ENCODE data around the gene DCST2. TPM values are rescaled to one million over a fixed set of nuclear protein-coding genes. Genes with fewer than 3 reads are reported as not detected.

DCST2 gene
- total and polyA plus RNA-seq, 9 of the 15 experiments (the other 6 are each of a cell fraction or from before 2014, with no cell fraction given) = 0.09 to 0.49 (median 0.11) TPM; not detected in 3

DNA sequence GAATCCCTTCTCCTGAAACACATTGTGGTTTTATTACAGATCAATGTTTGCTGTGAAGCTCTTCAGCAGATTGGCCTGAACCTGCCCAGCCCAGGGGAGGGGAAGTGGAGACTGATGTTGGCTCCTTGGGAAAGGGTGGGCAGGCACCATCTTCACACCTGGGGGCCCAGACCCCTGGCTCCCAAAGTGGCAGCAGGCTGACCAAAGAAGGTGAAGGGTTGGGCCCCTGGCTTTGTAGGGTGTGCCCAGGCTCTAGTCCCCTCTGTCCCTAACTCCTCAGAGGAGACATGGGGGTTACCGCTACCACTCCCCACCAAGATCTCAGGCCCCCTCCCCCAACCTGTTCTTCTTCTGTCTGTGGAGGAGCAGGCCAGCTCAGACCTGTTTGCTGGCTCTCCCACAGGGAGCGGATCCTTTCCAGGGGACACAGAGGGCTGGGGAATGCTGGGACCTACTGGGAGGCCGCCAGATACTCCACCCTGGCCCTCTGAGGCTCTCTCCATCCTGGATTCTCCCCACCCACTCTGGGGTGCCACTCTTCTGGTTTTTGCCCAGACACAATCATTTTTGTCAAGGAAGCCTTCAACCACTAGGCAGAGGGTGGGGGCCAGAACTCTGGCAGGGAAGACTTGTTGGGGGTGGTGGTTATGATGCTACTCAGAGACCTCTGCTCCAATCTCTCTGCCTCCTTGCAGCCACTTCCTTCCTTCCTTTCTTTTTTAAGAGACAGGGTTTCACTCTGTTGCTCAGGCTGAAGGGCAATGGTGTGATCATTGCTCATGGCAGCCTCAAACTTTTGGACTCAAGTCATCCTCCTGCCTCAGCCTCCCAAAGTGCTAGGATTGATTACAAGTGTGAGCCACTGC lies 40.0 kb upstream of the DCST2 start:
- Histone ChIP-seq H3K4me3 (no peak overlapping the region), H3K4me1 (replicated peaks in 1 of 2; ENCODE audit: control insufficient read depth in 2 of 2, insufficient read depth in 2 of 2, low read length in 2 of 2) (peaks cover 42 to 51% of the 10 kb centered on the region in 2 experiments), H3K4me2 (ENCODE audit: insufficient read depth, low read length) (no peak overlapping the region), H3K9me3 (replicated peaks; ENCODE audit: control insufficient read depth, insufficient read depth, low read depth, low read length) (no peaks in the 10 kb centered on the region), H3K79me2 (ENCODE audit: control insufficient read depth, insufficient read depth, low read length) (no peaks in the 10 kb centered on the region), H3K36me3 (ENCODE audit: control insufficient read depth, insufficient read depth, low read length) (peaks cover 11% of the 10 kb centered on the region; the same call in 1 of the 3 replicates), H3K27me3 (ENCODE audit: control insufficient read depth in 2 of 2, insufficient read depth in 2 of 2, low read length in 2 of 2) (no peaks in the 10 kb centered on the region), H3K27ac (ENCODE audit: extremely low read depth, low read depth, low read length) (no peak overlapping the region), H3K9ac (ENCODE audit: insufficient read depth in 1 of 2, low read depth in 2 of 2, low read length in 2 of 2) (peak overlapping the region in 1 of 2 experiments; percentile 59; a peak in 1 of 4 replicates), H4K20me1 (replicated peaks; ENCODE audit: control insufficient read depth, insufficient read depth, low read length) (no peaks in the 10 kb centered on the region; the same call in 1 of the 2 replicates), H2AFZ (ENCODE audit: low read depth, low read length) (no peak overlapping the region), H3K9me1 (ENCODE audit: control insufficient read depth, insufficient read depth, low read length) (peaks cover 6% of the 10 kb centered on the region)
- ChIA-PET POLR2A (interaction anchor here (0.8 to 1.1 kb wide), 2 partner anchors 10 to 23 kb away, joined by 3 read pairs; partner anchors contain the start of gene EFNA4), CTCF (ENCODE audit: low intra/inter-chr PET ratio) (no interaction called here)
- ATAC-seq = no peak
- in situ Hi-C loops (cut with MboI) = no loop called here
- BruUV-seq (replicated peaks) = no TSS peak
- FAIRE-seq = no peak
- TF ChIP-seq ZNF785 (CRISPR knock-in tag; IDR thresholded peaks at IDR 0.05) (no peak), SPI1 (IDR thresholded peaks at IDR 0.05; ENCODE audit: borderline replicate concordance, low read depth, low read length) (0 out of 2 replicates have a peak, but pooled peaks have one; percentile 3)
- intact Hi-C loops (cut with micrococcal nuclease) = no loop called here
- no peak for DNase-seq (ENCODE audit: extremely low read depth in 1 of 4, low spot score in 3 of 4)
- WGBS (ENCODE audit: insufficient coverage, low coverage, missing lambda C conversion rate) = 82% methylated on average over 3 of the region's 3 CpGs

Measured in K562 (cell line).